ENCODE measurements around the gene MYO3A.
"Not testable (repeated sequence)": the region's sequence is repeated elsewhere in the genome, so short reads cannot be mapped to it uniquely, and the experiment has no call there.

The MYO3A gene

DNA sequence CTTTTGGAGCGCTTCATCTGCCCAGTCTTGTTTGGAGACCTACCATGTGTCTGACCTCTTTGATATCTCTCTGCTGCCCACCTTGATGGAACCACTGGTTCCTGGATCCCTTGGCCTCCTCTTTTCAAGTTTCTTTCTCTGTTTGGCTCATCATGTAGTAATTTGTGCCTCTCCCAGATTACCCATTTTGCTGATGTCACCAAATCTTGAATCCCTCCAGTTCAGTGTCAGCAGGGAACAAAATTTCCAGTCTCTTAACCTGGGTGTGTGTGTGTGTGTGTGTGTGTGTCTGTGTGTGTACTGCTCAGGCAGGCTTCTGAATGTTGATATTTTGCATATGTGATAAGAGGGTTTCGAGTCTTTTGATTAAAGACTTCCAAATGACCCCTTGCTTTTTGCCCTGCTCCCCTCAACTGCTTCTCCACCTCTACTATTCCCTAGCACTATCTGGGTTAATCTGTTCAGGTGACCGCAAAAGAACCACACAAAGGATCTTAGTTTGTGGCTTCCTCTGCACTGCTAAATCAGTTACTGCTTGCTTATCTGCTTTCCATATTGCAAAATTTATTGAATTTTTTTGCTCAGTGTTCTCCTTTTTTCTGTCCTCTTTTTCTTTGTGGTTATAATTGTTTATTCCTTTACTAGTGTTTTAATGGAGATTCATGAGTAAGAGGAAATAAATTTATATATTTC lies 25.7 kb downstream of the MYO3A start:
- no peaks in the 10 kb centered on the region for H3K4me1 Mint-ChIP-seq
- peaks cover 6% of the 10 kb centered on the region for H3K9me3 Mint-ChIP-seq
- no peak overlapping the region for H3K4me3 Mint-ChIP-seq
- H3K36me3 Mint-ChIP-seq: no peaks in the 10 kb centered on the region
- H3K27me3 Mint-ChIP-seq: no peaks in the 10 kb centered on the region
- H3K27ac Mint-ChIP-seq: no peak overlapping the region

DNA sequence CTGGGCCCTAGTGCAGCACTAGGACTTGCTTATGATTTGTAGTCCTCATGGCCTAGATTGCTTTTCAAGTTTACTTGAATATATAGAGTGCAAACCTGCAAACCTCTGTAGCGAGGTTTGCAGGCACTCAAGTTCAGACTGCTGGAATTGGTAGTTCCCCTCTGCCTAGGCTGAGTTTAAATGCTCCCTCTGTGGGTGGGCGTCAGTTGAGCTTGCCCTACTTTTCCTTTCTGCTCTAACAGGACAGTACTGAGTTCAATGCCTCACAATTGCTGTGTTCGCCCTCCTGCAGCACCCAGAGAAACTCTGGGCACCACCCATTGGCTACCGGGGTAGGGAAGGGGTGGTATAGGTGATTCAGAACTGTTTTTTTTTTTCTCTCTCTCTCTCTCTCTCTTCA lies 31.6 kb downstream of the MYO3A start:
- no peaks in the 10 kb centered on the region for H3K4me1 Mint-ChIP-seq

DNA sequence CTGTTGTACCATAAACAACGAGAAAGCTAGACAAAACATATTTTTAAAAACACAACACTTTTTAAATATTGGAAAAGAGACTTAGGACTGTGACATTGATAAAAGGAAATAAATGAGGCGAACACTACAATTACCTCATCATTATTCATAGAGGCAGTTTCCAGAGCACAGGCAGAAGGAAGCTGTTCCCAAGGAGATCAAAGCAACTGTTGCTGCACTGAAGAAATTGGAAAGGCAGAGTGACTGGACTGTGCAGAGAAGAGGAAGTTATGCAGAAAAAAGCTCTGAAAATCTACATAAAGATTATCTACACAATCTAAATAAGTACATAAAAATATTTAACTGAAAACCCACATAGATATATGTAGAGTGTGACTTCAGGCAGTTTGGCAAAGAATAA lies 32.8 kb downstream of the MYO3A start:
- Mint-ChIP-seq H3K27me3 (peaks cover 15% of the 10 kb centered on the region), H3K27ac (no peak overlapping the region), H3K4me3 (no peak overlapping the region), H3K4me1 (no peaks in the 10 kb centered on the region), H3K36me3 (no peaks in the 10 kb centered on the region), H3K9me3 (no peaks in the 10 kb centered on the region)

More for the DNA sequence above, 31.6 kb downstream of the MYO3A start:
- Mint-ChIP-seq H3K27me3 (peaks cover 15% of the 10 kb centered on the region), H3K27ac (no peak overlapping the region), H3K4me3 (no peak overlapping the region), H3K36me3 (no peaks in the 10 kb centered on the region), H3K9me3 (no peaks in the 10 kb centered on the region)

DNA sequence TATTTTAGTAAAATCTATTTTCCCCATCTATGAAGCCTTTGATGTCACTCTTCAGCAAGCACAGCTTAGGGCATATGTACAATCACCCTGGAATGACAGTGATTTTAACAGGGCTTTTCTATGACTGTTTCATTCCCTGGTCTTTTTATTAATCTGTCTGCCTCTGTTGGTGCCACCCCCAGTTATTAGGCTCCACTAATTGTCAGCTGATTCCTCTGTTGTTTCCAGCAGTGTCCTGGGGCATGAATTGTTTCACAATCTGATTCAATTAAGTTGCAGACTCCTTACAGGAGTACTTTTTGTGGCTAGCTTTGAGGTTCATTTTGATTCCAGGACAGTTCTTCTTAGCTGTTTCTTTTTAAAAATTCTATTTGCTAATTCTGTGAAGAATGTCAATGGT lies 38.6 kb downstream of the MYO3A start:
- Mint-ChIP-seq H3K4me3 (no peak overlapping the region), H3K27ac (no peak overlapping the region), H3K4me1 (no peaks in the 10 kb centered on the region), H3K36me3 (no peaks in the 10 kb centered on the region), H3K9me3 (no peaks in the 10 kb centered on the region), H3K27me3 (peaks cover 10% of the 10 kb centered on the region)

DNA sequence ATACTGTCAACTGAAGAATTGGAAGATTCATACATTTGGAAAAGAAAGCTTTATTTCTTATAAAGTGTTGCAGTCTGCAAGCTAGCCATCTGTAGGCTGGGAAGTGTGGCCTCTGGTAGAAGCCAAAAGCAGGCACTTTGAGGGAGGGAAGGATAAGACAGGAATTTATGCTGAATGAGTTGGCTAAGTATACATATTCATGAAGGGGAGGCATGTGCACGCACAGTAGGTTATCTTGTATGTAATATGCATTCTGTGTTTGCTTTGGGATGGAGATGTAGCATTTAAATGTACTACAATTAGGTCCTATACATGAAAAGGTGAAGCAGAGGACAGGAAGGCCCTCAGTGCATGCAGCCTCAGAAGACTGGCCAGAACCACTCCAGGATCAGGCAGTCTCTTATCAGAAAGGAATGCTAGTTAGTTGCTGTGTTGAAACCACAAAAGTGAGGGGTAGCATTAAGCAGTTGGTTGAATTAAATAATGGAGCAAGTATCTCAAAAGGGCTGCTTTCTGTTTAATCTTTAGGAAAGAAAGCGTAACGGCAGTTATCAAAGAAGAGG lies 40.9 kb downstream of the MYO3A start:
- Mint-ChIP-seq H3K27ac (no peak overlapping the region), H3K4me3 (no peak overlapping the region), H3K27me3 (peaks cover 8% of the 10 kb centered on the region), H3K9me3 (no peaks in the 10 kb centered on the region), H3K4me1 (no peaks in the 10 kb centered on the region), H3K36me3 (no peaks in the 10 kb centered on the region)

DNA sequence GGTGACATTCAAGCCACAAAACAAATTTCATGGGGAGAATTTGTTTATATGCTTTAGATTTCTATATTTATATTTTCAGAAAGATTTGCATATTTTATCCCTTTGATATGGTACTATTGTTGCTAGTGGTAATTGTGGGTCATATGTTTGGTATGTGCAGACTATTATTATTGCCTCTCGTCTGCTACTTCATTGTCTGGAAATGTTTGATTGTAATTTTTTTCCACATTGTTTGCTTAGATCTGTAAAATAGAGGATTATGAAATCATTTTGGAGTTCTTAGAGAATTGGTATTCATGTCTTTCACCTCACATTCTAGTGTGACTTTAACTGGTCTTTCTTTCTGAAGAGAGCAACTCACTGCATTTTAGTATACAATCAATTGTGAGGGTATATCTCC lies 44.7 kb downstream of the MYO3A start:
- H3K4me1 Mint-ChIP-seq: no peaks in the 10 kb centered on the region
- no peak overlapping the region for H3K27ac Mint-ChIP-seq
- H3K27me3 Mint-ChIP-seq: peaks cover 16% of the 10 kb centered on the region
- no peaks in the 10 kb centered on the region for H3K36me3 Mint-ChIP-seq
- no peak overlapping the region for H3K4me3 Mint-ChIP-seq
- H3K9me3 Mint-ChIP-seq: peaks cover 10% of the 10 kb centered on the region

DNA sequence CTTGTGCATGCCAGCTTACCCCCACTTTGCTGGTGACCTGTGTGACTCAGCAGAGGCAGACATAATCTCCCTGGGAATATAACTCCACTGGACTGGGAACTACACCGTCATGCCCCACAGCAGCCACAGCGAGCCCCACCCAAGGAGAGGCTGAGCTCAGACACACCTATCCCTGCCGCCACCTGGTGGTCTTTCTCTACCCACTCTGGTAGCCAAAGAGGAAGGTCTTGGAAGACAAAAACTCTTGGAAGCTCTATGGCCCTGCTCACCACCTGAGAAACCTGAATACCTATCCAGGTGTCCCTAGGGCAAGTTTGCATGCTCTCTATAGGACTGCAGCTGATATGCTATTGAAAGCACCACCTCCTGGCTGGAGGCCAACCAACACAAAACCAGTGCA lies 48.1 kb downstream of the MYO3A start:
- Mint-ChIP-seq H3K4me1 (no peaks in the 10 kb centered on the region), H3K27me3 (peaks cover 15% of the 10 kb centered on the region), H3K4me3 (no peak overlapping the region)

DNA sequence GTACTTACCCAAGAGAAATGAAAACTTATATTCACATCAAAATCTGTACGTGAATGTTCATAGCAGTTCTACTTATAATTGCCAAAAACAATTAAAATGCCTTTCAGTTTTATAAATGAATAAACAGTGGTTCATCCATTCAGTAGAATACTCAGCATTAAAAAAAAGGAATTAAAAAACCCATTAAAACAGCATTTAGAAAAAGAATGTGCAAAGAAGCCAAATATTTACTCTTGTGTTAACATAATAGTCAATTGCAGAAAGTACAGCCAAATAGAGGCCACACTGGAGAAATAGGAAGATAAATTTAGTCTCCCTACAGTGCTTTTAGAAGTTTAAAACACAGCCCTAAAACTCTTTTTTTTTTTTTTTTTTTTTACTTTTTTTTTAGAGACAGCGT lies 54.6 kb downstream of the MYO3A start:
- H3K27ac Mint-ChIP-seq: no peak overlapping the region
- H3K4me3 Mint-ChIP-seq: no peak overlapping the region
- H3K27me3 Mint-ChIP-seq: peaks cover under 1% of the 10 kb centered on the region
- no peaks in the 10 kb centered on the region for H3K4me1 Mint-ChIP-seq
- peaks cover 6% of the 10 kb centered on the region for H3K9me3 Mint-ChIP-seq
- H3K36me3 Mint-ChIP-seq: no peaks in the 10 kb centered on the region

More for the DNA sequence above, 48.1 kb downstream of the MYO3A start:
- Mint-ChIP-seq H3K9me3 (peaks cover 15% of the 10 kb centered on the region), H3K27ac (no peak overlapping the region), H3K36me3 (no peaks in the 10 kb centered on the region)

DNA sequence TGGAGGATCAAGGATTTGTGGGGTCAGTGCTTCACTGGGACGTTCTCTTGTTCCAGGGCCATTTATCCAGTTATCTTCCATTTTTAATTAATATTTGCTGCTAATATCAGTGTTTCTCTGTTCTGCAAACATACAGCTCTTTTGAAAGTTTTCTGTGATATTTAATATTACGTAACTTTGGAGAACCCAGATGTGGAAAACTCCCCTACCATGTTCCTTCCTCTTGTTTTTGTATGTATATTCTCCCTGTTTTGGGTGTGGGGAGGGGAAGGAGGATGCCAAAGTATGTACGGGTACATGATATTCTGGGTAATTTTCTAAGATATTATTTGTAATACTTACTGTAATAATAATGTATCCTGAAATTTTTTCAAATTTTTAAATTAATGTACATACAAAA lies 55.9 kb downstream of the MYO3A start:
- no peak overlapping the region for H3K27ac Mint-ChIP-seq
- H3K4me1 Mint-ChIP-seq: no peaks in the 10 kb centered on the region
- H3K27me3 Mint-ChIP-seq: no peaks in the 10 kb centered on the region
- H3K4me3 Mint-ChIP-seq: no peak overlapping the region
- H3K9me3 Mint-ChIP-seq: no peaks in the 10 kb centered on the region
- no peaks in the 10 kb centered on the region for H3K36me3 Mint-ChIP-seq

DNA sequence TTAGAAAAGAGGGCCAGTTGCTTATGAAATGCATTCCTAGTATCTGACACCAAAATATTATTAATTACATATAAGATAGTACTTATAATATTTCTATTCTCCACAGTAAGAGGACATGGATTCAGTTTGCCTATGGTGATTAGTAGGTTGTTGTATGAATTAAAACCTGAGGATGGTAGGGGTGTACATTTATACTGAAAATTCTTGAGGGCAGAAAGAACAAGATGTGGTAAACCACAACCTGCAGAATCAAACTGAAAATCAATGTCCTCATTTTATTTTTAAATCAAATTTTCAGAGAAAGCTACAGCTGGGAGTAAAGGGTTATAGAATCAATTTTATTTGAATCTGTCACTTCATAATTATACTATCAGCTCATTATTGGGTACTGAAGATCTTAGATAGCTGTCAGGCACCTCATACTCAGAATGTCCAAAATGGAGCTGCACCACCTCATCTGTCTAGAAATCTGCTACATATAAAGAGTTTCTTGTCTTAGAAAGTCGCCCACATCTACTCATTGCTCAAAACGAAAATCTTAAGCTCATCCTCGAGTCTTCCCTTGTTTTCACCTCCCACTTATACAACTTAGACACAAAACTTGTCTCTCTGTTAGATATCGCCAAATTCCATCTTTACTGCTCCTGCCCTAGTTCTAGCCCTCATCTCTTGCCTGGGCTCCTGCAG lies 65.4 kb downstream of the MYO3A start:
- peaks cover 4% of the 10 kb centered on the region for H3K27me3 Mint-ChIP-seq
- H3K4me1 Mint-ChIP-seq: no peaks in the 10 kb centered on the region
- no peak overlapping the region for H3K27ac Mint-ChIP-seq
- H3K9me3 Mint-ChIP-seq: no peaks in the 10 kb centered on the region
- H3K4me3 Mint-ChIP-seq: no peak overlapping the region
- no peaks in the 10 kb centered on the region for H3K36me3 Mint-ChIP-seq

DNA sequence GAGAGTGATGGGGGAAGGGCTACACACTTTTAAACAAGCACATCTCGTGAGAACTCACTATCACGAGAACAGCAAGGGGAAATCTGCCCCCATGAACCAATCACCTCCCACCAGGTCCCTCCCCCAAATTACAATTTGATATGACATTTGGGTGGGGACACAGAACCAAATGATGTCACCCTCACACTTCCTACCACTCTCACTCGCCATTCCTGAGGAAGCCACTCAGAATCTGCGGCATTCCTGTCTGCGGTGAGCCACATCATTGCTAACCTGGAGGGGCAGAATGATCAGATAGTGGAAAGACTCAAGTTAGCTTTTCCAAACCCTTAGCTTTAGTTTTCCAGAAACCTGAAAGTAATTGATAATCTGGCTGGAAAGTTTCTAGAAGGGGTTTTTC lies 66.9 kb downstream of the MYO3A start:
- H3K36me3 Mint-ChIP-seq: no peaks in the 10 kb centered on the region
- no peaks in the 10 kb centered on the region for H3K4me1 Mint-ChIP-seq
- H3K27ac Mint-ChIP-seq: no peak overlapping the region
- H3K27me3 Mint-ChIP-seq: peaks cover 7% of the 10 kb centered on the region
- H3K9me3 Mint-ChIP-seq: no peaks in the 10 kb centered on the region
- no peak overlapping the region for H3K4me3 Mint-ChIP-seq

DNA sequence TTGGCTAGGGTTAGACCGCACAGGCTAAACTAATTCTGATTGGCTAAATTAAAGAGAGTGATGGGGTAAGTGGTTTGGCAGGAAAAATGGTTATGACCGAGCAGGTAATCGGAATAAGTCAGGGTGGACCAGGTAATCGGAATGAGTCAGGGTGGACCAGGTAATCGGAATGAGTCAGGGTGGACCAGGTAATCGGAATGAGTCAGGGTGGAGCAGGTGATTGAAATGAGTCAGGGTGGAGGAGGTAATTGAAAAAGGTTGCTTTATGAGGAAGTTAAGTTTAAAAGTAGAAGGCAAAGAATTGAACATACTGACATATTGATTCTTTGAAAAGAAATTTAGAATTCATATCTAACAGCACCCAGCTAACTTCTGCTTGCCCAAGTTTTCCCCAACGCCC lies 68.4 kb downstream of the MYO3A start:
- H3K4me1 Mint-ChIP-seq, H3K9me3 Mint-ChIP-seq, H3K27me3 Mint-ChIP-seq, H3K4me3 Mint-ChIP-seq, H3K27ac Mint-ChIP-seq, H3K36me3 Mint-ChIP-seq: not testable (repeated sequence)

DNA sequence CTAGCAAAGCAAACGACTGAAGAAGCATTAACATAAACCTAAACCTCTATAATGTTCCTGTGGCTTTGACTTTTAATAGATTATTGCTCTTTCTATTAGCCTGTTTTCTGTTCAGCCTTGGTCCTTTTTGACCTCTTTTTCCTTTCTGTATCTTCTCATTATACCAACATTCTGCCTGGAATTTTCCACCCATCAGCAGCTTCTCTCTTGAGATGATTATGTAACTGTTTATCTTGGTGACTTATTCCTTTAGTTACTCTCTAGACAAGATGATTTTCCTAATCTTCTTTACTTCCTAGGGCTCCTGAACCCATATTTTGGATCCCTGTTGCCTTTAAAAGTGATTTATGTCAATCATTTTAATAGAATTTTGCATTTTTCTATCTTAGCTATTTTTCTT lies 81.1 kb downstream of the MYO3A start:
- Mint-ChIP-seq H3K4me1 (no peaks in the 10 kb centered on the region), H3K36me3 (no peaks in the 10 kb centered on the region), H3K9me3 (peaks cover 5% of the 10 kb centered on the region), H3K4me3 (no peak overlapping the region), H3K27me3 (peaks cover 2% of the 10 kb centered on the region), H3K27ac (no peak overlapping the region)

DNA sequence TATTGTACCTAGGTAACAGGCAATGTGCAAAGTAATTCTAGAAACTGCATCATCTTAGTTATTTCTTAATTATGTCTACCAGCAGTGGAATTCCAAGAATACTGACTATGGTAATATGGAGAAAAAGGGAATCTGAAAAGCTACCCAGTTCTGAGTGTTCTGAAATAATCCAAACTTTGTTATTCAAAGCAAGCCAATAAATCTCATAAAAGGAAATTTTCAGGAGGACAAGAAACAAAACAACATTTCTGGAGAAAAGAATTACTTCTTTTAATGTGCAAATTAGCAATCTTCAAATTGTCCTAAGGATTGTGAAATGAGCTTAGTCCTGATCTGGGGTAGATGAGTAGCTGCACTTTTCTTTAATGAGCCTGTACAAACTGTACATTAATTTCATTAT lies 88.8 kb downstream of the MYO3A start:
- no peak overlapping the region for H3K27ac Mint-ChIP-seq
- H3K4me3 Mint-ChIP-seq: no peak overlapping the region
- H3K36me3 Mint-ChIP-seq: no peaks in the 10 kb centered on the region
- no peaks in the 10 kb centered on the region for H3K4me1 Mint-ChIP-seq
- no peaks in the 10 kb centered on the region for H3K9me3 Mint-ChIP-seq
- peaks cover 5% of the 10 kb centered on the region for H3K27me3 Mint-ChIP-seq

DNA sequence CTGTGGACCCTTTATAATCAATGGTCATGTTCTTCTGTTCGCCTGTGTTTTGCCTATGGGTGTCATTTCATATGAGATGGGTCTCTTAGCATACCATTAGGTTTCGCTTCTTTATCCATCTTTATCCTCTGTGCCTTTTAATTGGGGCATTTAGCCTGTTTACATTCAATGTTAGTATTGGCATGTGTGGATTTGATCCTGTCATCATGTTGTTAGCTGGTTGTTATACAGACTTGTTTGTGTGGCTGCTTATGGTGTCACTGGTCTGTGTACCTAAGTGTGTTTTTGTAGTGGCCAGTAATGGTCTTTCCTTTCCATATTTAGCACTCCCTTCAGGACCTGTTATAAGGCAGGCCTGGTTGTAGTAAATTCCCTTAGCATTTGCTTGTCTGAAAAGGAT lies 90.3 kb downstream of the MYO3A start:
- H3K4me3 Mint-ChIP-seq: no peak overlapping the region
- H3K36me3 Mint-ChIP-seq: no peaks in the 10 kb centered on the region
- peaks cover 5% of the 10 kb centered on the region for H3K27me3 Mint-ChIP-seq
- H3K4me1 Mint-ChIP-seq: no peaks in the 10 kb centered on the region
- H3K27ac Mint-ChIP-seq: no peak overlapping the region
- H3K9me3 Mint-ChIP-seq: no peaks in the 10 kb centered on the region

DNA sequence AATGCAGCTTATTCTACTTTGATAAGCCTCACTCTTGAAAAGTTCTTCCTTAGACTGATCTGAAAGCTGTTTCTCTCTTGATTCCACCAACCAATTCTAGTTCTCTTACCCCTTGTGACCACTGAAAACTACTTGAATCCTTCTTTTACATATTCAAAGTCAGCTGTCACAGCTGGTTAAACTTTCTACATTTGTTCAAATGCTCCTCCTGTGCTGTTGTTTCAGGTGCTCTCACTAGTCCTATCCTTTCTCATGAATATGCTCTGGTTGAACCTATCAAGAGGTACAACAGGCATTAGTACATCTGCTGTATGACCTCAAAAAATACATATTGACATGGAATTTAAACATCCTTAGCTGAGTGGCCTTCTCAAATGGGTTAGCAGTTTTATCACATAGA lies 91.5 kb downstream of the MYO3A start:
- no peaks in the 10 kb centered on the region for H3K36me3 Mint-ChIP-seq
- H3K9me3 Mint-ChIP-seq: no peaks in the 10 kb centered on the region
- no peak overlapping the region for H3K4me3 Mint-ChIP-seq
- no peak overlapping the region for H3K27ac Mint-ChIP-seq
- peaks cover 5% of the 10 kb centered on the region for H3K27me3 Mint-ChIP-seq
- H3K4me1 Mint-ChIP-seq: no peaks in the 10 kb centered on the region
